Loucy (cell line): ENCODE results near the gene UPK3A.

Experiments
- H2AFZ ChIP-seq: fragments of 200-600 bp; sonication (generic); 2 replicates; pipeline ENCODE4 v1.6.0; 2016; ENCODE audit warnings: antibody characterized with exemption, mild to moderate bottlenecking, low read length, moderate library complexity
- H3F3A ChIP-seq: fragments of 200-600 bp; 2 replicates; pipeline ENCODE4 v1.6.0; 2016; ENCODE audit warnings: antibody characterized with exemption, low read depth, mild to moderate bottlenecking
- H3K27me3 ChIP-seq: fragments of 200-600 bp; sonication (generic); 2 replicates; pipeline ENCODE4 v1.6.1; 2014; ENCODE audit warnings: low read length, mild to moderate bottlenecking; ENCODE audit not compliant: insufficient read depth, poor library complexity, severe bottlenecking
- H3K36me3 ChIP-seq: fragments of 200-600 bp; sonication (generic); 2 replicates; pipeline ENCODE4 v1.6.1; 2016; ENCODE audit warnings: low read length; ENCODE audit not compliant: insufficient read depth
- H3K4me1 ChIP-seq: fragments of 200-600 bp; sonication (generic); 2 replicates; pipeline ENCODE4 v1.5.1; 2014; ENCODE audit warnings: low read length, mild to moderate bottlenecking; ENCODE audit not compliant: insufficient read depth, poor library complexity, severe bottlenecking
- H3K4me2 ChIP-seq: fragments of 200-600 bp; sonication (generic); 2 replicates; pipeline ENCODE4 v1.6.0; 2014; ENCODE audit warnings: antibody characterized with exemption, low read length, low read depth, mild to moderate bottlenecking; ENCODE audit not compliant: poor library complexity, severe bottlenecking
- H3K4me3 ChIP-seq: fragments of 200-600 bp; sonication (generic); 2 replicates; pipeline ENCODE4 v1.5.1; 2014; ENCODE audit warnings: low read length, mild to moderate bottlenecking, mixed read lengths; ENCODE audit not compliant: poor library complexity, severe bottlenecking
- H3K79me2 ChIP-seq: fragments of 200-600 bp; sonication (generic); 2 replicates; pipeline ENCODE4 v1.6.1; 2014; ENCODE audit warnings: low read length; ENCODE audit not compliant: insufficient read depth
- H3K9ac ChIP-seq: fragments of 200-600 bp; sonication (generic); 2 replicates; pipeline ENCODE4 v1.6.0; 2014; ENCODE audit warnings: mild to moderate bottlenecking, low read depth, low read length, moderate library complexity; ENCODE audit not compliant: poor library complexity, severe bottlenecking
- H3K9me2 ChIP-seq: fragments of 200-600 bp; sonication (generic); replicated peaks from 2 replicates; pipeline ENCODE4 v1.6.1; 2016; ENCODE audit warnings: low read depth, low read length, mixed read lengths
- H3K9me3 ChIP-seq: fragments of 200-600 bp; sonication (generic); 2 replicates; pipeline ENCODE4 v1.6.1; 2014; ENCODE audit warnings: mild to moderate bottlenecking, antibody characterized with exemption, low read length, low read depth; ENCODE audit not compliant: insufficient read depth
- H4K20me1 ChIP-seq: fragments of 200-600 bp; sonication (generic); 2 replicates; pipeline ENCODE4 v1.6.0; 2014; ENCODE audit warnings: antibody characterized with exemption, low read length, mild to moderate bottlenecking; ENCODE audit not compliant: insufficient read depth, poor library complexity, severe bottlenecking
- EZH2phosphoT487 ChIP-seq: fragments of 200-600 bp; IDR thresholded peaks from 2 replicates; pipeline ENCODE4 v1.6.1; 2018; ENCODE audit warnings: antibody characterized with exemption, mild to moderate bottlenecking, moderate library complexity, borderline replicate concordance
- TF ChIP-seq, protein P1 (sequence below): fragments of 200-600 bp; sonication (generic); conservative IDR thresholded peaks from 2 replicates; pipeline ENCODE4 v1.5.1; 2014; ENCODE audit warnings: mild to moderate bottlenecking, antibody characterized with exemption, low read length

UPK3A gene

DNA sequence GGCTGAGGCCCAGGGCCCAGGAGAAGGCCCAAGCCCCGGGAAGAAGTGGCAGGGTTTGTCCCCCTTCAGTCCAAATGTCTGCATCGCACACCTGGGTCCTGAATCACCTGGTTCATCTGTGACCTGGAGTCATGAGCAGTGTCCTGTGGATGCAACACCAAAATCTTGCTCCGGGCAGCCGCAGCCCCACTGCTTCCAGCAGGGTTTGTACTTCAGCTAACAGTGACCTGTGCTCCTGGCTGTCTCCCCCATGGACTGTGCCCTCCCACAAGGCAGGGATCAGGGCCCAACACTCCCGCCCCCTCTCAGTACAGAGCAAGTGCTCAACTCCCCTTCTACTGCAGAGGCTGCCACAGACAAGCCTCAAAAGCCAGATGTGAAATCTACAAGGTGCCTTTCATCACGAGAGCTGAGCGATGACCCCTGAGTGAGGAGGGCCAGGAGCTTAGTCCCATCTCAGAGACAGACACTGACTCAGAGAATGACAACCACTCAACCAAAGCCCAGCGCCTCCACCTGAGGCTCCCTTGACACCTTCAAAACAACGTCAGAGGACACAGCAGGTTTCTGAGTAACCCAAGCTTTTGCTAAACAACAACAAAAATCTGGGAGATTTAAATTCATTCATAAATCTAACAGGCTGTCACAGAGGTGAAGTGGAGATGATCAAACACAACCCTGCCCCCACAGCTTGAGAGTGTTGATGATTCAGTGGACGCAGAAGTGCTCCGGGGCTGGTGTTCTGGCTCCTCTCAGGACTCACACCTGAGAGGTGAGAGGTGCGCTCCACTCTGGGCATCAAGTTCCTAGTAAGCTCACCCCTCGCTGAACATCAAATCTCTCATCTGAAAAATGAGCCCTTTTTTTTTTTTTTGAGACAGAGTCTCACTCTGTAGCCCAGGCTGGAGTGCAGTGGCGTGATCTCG is 47.4 kb upstream of the UPK3A start:
- H3K9me2 ChIP-seq, result no peaks in the 10 kb centered on the region
- peaks cover 9% of the 10 kb centered on the region for H4K20me1 ChIP-seq
- no peak overlapping the region for H2AFZ ChIP-seq
- H3K36me3 ChIP-seq, result no peaks in the 10 kb centered on the region
- no peaks in the 10 kb centered on the region for H3K27me3 ChIP-seq
- TF ChIP-seq, protein P1, sequence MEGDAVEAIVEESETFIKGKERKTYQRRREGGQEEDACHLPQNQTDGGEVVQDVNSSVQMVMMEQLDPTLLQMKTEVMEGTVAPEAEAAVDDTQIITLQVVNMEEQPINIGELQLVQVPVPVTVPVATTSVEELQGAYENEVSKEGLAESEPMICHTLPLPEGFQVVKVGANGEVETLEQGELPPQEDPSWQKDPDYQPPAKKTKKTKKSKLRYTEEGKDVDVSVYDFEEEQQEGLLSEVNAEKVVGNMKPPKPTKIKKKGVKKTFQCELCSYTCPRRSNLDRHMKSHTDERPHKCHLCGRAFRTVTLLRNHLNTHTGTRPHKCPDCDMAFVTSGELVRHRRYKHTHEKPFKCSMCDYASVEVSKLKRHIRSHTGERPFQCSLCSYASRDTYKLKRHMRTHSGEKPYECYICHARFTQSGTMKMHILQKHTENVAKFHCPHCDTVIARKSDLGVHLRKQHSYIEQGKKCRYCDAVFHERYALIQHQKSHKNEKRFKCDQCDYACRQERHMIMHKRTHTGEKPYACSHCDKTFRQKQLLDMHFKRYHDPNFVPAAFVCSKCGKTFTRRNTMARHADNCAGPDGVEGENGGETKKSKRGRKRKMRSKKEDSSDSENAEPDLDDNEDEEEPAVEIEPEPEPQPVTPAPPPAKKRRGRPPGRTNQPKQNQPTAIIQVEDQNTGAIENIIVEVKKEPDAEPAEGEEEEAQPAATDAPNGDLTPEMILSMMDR, result no peak
- no peak for TF ChIP-seq EZH2phosphoT487
- no peak overlapping the region for H3K9ac ChIP-seq
- no peaks in the 10 kb centered on the region for H3F3A ChIP-seq
- peaks cover 6% of the 10 kb centered on the region for H3K79me2 ChIP-seq
- no peak overlapping the region for H3K4me3 ChIP-seq
- H3K4me2 ChIP-seq, result no peak overlapping the region
- H3K4me1 ChIP-seq, result peaks cover 18% of the 10 kb centered on the region
- H3K9me3 ChIP-seq, result no peaks in the 10 kb centered on the region

DNA sequence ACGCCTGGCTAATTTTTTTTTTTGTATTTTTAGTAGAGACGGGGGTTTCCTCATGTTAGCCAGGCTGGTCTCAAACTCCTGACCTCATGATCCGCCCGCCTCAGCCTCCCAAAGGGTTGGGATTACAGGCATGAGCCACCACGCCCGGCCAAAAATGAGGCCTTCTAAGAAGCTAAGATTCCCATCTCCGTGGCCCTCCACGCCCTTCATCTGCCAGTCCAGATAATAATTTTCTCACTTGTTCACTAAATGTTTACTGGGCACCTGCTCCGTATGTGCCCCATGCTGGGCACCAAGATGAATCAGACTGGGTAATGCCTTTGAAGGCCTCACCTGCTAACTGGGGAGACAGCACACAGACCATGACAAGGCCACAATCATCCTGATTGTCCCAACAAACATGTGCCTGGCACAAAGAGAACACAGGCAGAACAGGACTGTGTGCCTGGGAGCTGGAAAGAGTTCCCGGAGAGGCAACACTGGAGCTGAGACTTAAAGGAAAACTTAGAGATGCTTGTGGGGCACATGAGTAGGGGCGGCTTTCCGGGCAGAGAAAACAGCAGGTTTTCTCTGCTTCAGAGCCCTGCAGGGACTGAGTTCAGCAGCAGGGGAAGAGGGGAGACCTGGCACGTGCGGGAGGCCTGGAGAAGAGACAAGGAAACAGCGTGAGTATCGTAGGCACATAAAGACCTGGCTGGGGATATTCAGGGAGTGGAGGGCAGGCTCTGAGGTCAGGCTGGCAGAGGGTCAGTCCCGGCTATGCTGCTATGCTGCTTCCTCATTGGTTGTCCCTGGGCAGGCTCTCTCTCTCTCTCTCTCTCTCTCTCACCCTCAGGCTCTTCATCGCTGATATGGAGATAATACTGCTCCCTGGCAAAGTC is 46.4 kb upstream of the UPK3A start:
- Histone ChIP-seq H2AFZ (no peak overlapping the region), H3K4me1 (peaks cover 18% of the 10 kb centered on the region), H3K79me2 (peaks cover 6% of the 10 kb centered on the region), H3K4me3 (no peak overlapping the region), H3K9me3 (no peaks in the 10 kb centered on the region), H3K4me2 (no peak overlapping the region), H4K20me1 (peaks cover 9% of the 10 kb centered on the region), H3K9me2 (no peaks in the 10 kb centered on the region), H3K36me3 (no peaks in the 10 kb centered on the region), H3K9ac (no peak overlapping the region), H3F3A (no peaks in the 10 kb centered on the region), H3K27me3 (no peaks in the 10 kb centered on the region)
- TF ChIP-seq, protein P1, result no peak
- TF ChIP-seq EZH2phosphoT487, result no peak

DNA sequence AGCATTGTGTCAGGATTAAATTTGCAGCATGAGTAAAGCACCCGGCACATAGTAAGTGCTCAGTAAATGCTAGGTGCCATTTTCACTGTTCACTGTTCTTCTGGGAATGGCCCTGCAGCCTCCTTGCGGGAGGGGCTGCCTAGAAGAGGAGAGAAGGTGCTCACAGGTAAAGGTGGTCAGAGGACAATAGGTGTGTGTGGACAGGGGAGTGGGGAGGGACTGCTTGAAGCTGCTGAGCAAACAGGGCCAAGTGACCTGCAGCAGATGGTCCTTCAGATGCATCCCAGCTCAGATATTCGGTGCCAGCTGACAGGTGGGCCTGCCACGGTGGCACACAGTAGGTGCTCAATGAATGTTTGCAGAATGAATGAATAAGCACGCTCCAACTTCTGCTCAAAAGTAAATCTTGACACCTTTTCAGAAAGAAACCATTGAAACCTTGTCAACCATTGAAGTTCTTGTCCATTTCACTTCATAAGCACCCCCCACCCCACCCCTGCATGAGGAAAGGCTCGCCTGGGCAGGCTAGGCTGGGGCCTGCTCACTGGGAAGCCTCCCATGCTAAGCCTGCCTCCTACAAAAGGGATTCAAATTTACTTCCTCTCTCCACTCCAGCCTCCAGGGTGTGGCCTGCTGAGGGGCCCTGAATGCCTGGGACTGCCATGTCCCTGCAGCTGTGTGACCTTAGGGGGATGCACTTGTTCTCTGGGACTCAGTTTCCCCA is 45.6 kb upstream of the UPK3A start:
- no peaks in the 10 kb centered on the region for H3K27me3 ChIP-seq
- no peaks in the 10 kb centered on the region for H3K9me2 ChIP-seq
- peaks cover 9% of the 10 kb centered on the region for H4K20me1 ChIP-seq
- no peak overlapping the region for H3K9ac ChIP-seq
- H3K4me2 ChIP-seq, result peak overlapping the region; percentile 93
- H3K9me3 ChIP-seq, result no peaks in the 10 kb centered on the region
- H2AFZ ChIP-seq, result no peak overlapping the region
- no peak for TF ChIP-seq EZH2phosphoT487
- peaks cover 18% of the 10 kb centered on the region for H3K4me1 ChIP-seq
- H3F3A ChIP-seq, result no peaks in the 10 kb centered on the region
- no peaks in the 10 kb centered on the region for H3K36me3 ChIP-seq
- H3K79me2 ChIP-seq, result peaks cover 6% of the 10 kb centered on the region
- H3K4me3 ChIP-seq, result no peak overlapping the region
